SJSA1 (cell line): ENCODE data around the gene GZMA. TPM values are rescaled to one million over a fixed set of nuclear protein-coding genes. Genes with fewer than 3 reads are reported as not detected.

ENCODE experiments used
- DNase-seq, 2 experiments: peaks; one replicate each; pipeline ENCODE4 v3.0.0-alpha.2; 2015 to 2020; ENCODE audit warnings: low spot score in 2 of 2, low read depth in 1 of 2
- H3K27ac ChIP-seq: fragments of 250-450 bp; sonication (Bioruptor Pico); 2 replicates; pipeline ENCODE4 v1.5.1; 2020; ENCODE audit warnings: mild to moderate bottlenecking, moderate library complexity
- H3K27me3 ChIP-seq: fragments of 250-450 bp; sonication (Bioruptor Pico); replicated peaks from 2 replicates; pipeline ENCODE4 v1.5.1; 2020; ENCODE audit warnings: mild to moderate bottlenecking, moderate library complexity
- H3K36me3 ChIP-seq: fragments of 250-450 bp; sonication (Bioruptor Pico); 2 replicates; pipeline ENCODE4 v1.5.1; 2020; ENCODE audit warnings: mild to moderate bottlenecking
- H3K4me1 ChIP-seq: fragments of 250-450 bp; sonication (Bioruptor Pico); replicated peaks from 2 replicates; pipeline ENCODE4 v1.6.1; 2021; ENCODE audit warnings: mild to moderate bottlenecking
- H3K4me3 ChIP-seq: fragments of 250-450 bp; sonication (Bioruptor Pico); 2 replicates; pipeline ENCODE4 v1.5.1; 2020; ENCODE audit warnings: mild to moderate bottlenecking
- H3K9me3 ChIP-seq: fragments of 250-450 bp; sonication (Bioruptor Pico); replicated peaks from 2 replicates; pipeline ENCODE4 v1.5.1; 2020; ENCODE audit warnings: mild to moderate bottlenecking
- total RNA-seq: library from RNA; depleted of rRNA; stranded (reverse); fragments of >200 nt; shearing (Covaris generic); gene quantifications from 2 replicates; pipeline ENCODE4 v1.2.3, GENCODE V29; 2014; rRNA removed

GZMA gene
- total RNA-seq, 1 experiment from 2014 or later = not detected

DNA sequence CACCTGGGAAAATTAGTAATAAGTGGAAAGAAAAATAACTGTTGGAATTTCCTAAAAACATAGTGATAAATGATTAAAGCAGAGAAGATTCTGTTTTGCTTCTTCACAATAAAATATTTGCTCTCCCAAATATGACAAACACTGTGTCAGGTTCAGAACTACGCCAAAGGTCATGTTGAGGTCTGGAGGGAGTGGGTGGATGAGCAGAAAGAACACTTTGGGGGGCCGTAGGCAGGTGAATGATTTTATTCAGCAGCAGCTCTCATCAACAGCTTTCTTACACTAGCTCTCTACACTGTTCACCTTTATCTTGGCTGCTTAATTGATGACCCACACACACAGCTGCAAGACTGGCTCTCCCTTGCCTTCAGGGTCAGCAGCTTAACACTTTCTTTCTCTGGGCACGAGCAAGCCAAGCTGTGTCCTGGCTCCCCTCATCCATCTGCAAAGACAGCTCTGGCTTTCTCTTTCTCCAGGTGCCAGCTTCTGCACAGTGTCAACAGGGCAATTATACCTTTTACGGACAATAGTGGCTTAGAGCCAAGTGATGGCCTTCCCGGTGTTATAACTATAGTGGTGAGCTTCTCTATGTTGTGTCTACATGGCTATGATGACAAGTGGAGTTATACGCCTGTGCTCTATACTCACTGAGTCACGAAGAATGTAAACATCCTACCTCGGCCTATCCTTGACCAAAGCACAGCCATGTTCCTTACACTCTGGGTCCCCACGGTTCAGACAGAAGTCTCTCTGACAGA, 38.6 kb downstream of the GZMA start:
- Histone ChIP-seq H3K4me3 (no peak overlapping the region), H3K27ac (no peak overlapping the region), H3K4me1 (no peaks in the 10 kb centered on the region), H3K36me3 (no peaks in the 10 kb centered on the region), H3K9me3 (no peaks in the 10 kb centered on the region), H3K27me3 (no peaks in the 10 kb centered on the region)
- DNase-seq = no peak

DNA sequence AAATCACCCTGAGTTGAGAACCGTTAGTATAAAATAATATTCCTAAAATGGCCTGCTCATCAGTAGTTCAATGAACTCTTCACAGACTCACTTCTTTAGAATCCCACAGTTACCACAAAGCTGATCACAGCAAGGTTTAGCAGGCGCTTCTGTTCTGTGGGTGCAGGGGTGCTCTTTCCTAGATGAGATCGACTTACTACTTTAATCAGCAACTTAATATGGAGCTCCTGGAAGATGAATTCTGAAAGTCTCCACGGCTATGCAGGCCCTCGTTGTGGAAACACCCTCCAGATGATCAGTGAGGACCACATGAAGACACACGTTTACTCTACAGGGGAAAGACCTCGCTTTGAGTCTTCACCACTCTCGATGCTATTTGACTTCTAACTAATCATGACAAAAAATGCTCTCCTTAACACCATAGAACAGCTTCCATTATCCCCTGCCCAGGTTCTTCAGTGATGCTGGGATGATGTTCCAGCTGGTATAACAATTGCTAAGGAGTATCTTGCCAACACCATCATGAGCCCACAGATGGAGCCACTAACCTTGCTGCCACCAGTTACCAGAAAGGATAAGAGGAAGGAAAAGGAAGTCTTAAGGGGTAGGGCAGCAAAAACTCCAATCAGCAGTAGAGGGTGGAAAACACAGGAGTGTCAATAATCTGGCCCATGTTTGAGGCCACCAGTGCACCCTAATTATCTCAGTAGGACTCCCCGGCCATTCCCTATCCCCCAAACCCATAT, 39.7 kb downstream of the GZMA start:
- H3K27me3 ChIP-seq = no peaks in the 10 kb centered on the region
- H3K4me1 ChIP-seq = no peaks in the 10 kb centered on the region
- H3K9me3 ChIP-seq = no peaks in the 10 kb centered on the region
- H3K4me3 ChIP-seq = no peak overlapping the region
- no peak for DNase-seq
- H3K36me3 ChIP-seq = no peaks in the 10 kb centered on the region
- no peak overlapping the region for H3K27ac ChIP-seq

DNA sequence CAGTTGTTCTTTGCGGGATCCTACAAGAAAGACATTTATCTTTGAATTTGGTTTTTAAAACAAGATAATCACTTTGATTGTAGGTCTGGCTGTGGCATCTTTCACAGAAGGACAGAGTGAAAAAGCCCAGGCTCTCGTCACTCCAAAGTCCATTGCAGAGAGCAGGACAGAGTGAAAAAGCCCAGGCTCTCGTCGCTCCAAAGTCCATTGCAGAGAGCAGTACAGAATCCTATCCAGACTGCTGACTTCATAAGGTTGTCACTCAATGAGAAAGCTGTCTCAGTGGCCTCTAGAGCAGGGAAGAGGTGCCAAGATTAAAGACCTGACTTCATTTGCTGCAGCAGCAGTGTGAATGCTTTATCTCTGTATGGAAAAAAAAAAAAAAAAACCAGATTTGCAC, 41.2 kb downstream of the GZMA start:
- Histone ChIP-seq H3K4me3 (no peak overlapping the region), H3K9me3 (no peaks in the 10 kb centered on the region), H3K4me1 (no peaks in the 10 kb centered on the region), H3K27me3 (no peaks in the 10 kb centered on the region), H3K36me3 (no peaks in the 10 kb centered on the region), H3K27ac (no peak overlapping the region)
- no peak for DNase-seq

DNA sequence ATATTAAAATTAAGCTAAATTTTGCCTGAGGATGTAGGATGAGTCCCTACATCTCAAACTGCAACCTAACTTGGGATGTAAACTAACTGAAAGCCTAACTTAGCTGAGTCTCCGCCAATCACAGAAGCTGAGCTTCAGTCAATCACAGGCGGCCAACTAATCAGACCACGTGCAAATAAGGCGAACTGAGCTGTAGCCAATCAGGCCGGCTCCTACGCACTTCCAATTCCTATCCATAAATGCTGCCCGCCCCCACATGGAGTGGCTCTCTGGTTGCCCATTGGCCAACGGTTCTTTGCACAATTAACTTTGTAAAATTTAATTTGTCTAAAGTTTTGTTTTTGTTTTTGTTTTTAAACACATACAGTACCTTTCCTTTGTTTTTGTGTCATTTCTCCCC, 43.6 kb downstream of the GZMA start:
- no peak overlapping the region for H3K4me3 ChIP-seq
- no peaks in the 10 kb centered on the region for H3K9me3 ChIP-seq
- no peaks in the 10 kb centered on the region for H3K27me3 ChIP-seq
- H3K27ac ChIP-seq = no peak overlapping the region
- no peaks in the 10 kb centered on the region for H3K36me3 ChIP-seq
- no peak for DNase-seq
- no peaks in the 10 kb centered on the region for H3K4me1 ChIP-seq

DNA sequence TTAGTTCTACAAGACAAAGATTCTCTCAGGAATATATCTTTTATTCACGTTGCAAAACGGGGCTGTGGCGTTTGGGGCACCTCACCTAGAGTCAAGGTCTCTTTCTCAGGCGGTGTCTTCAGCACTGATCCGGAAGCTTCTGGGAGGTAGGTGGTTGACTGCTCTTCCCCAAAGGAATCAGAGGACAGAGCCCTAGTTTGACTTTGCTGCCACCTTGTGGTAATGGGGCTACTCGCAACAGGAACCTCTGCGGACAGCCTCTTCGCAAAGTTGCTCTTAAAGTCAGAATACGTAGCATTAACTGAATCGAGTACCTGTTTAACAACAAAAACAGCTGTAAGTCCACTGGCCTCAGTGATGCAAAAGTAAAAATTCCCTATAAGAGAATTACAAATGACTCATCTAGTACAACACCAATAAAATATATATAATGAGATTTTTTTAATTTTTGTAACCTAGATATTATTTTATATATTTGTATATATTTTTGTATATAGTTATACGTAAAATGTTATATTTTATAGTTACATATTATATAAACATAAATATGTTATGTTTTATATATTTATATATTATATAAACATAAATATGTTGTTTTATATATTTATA, 44.2 kb downstream of the GZMA start:
- no peaks in the 10 kb centered on the region for H3K9me3 ChIP-seq
- H3K27ac ChIP-seq = no peak overlapping the region
- no peaks in the 10 kb centered on the region for H3K27me3 ChIP-seq
- no peak overlapping the region for H3K4me3 ChIP-seq
- peaks cover under 1% of the 10 kb centered on the region for H3K4me1 ChIP-seq
- peak; percentile 74 to 82 for DNase-seq
- no peaks in the 10 kb centered on the region for H3K36me3 ChIP-seq

DNA sequence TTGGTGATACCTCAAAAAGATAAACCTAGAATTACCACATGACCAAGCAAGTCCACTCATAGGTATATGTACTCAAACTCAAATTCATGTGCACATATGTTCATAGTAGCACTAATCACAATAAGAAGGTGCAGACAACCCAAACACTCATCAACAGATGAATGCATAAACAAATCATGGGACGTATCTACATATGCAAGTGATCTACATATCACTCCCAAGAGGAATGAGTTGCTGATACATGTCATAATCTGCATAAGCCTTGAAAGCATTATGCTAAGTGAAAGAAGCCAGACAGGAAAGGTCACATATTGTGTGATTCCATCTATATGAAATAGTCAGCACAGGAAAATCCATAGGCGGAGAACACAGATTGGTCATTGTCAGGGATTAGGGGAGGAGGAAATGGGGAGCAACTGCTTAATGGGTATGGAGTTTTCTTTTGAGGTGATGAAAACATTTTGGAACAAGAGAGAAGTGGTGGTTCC, 46.9 kb downstream of the GZMA start:
- H3K4me1 ChIP-seq = peaks cover 13% of the 10 kb centered on the region
- DNase-seq = no peak
- H3K27me3 ChIP-seq = no peaks in the 10 kb centered on the region
- H3K9me3 ChIP-seq = no peaks in the 10 kb centered on the region
- H3K36me3 ChIP-seq = no peaks in the 10 kb centered on the region
- no peak overlapping the region for H3K4me3 ChIP-seq
- no peak overlapping the region for H3K27ac ChIP-seq

DNA sequence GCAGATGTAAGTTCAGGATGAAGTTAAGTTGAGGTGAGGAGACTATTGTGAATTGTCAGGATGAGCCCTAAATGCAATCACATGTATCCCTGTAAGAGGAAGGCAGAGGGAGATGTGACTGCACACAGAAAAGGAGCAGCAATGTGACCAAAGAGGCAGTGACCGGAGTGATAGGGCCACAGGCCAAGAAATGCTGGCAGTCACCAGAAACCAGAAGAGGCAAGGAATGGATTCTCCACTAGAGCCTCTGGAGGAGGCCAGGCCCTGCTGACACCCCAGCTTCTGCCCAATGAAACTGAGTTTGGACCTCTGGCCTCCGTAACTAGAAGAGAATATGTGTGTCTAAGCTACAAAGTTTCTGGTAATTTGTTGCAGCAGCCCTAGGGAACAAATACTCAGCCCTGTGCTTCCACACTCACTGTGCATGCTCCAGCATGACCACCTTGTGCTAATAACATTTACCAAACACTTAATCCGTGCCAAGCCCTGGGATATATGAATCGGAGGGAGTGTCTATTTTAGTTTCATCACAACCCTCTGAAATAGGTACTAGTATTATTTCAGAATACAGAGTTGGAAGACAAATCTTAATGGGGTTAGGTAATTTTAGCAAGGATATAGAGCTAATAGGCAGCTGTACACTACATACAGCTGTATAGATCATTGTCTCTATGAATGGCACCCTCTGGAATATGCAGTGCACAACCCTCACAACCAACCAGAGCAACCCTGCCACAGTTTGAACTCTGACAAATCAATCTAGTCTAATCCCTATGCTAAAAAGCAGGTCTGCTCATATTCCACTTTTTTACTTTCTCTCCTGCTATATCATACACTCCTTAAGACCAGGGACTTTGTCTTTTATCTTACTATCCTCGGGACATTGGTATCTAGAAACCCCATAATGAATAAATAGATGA, 49.7 kb downstream of the GZMA start:
- Histone ChIP-seq H3K4me1 (peaks cover 26% of the 10 kb centered on the region), H3K4me3 (no peak overlapping the region), H3K27me3 (no peaks in the 10 kb centered on the region), H3K27ac (no peak overlapping the region), H3K9me3 (no peaks in the 10 kb centered on the region), H3K36me3 (no peaks in the 10 kb centered on the region)
- no peak for DNase-seq

DNA sequence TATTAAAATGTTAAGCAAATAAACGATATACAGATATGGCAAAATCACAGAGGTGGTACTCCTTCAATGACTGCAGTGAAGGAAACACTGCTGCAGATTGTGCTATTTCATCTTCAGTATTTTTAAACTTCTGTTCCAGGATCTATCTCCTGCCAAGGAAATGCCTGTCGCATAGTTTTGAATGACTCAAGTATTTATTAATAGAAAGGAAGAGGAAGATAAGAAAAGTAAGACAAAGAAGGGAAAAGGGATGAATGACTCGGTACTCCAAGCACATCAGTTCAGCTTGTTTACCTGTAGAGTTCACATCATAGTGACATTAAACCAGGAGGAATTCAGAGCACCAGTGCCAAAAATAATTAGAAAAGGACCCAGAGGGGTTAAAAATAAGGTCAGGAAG, 52.4 kb downstream of the GZMA start:
- Histone ChIP-seq H3K27me3 (no peaks in the 10 kb centered on the region), H3K4me3 (no peak overlapping the region), H3K27ac (no peak overlapping the region), H3K9me3 (no peaks in the 10 kb centered on the region), H3K36me3 (no peaks in the 10 kb centered on the region), H3K4me1 (peaks cover 29% of the 10 kb centered on the region)
- DNase-seq = peak in 1 of 2 experiments; percentile 59

Other genes with a start within 250 kb of the GZMA start
- gene ESM1, start 117.1 kb upstream of the GZMA start, total RNA-seq = 0.13 and 1.8 TPM in 2 replicates
- gene GZMK, start 78.4 kb upstream of the GZMA start, total RNA-seq = 0.05 TPM in 1 of 2 replicates, not detected in the other
- gene GPX8, start 57.5 kb downstream of the GZMA start, total RNA-seq = 111 and 136 TPM in 2 replicates
- gene CDC20B, start 70.5 kb downstream of the GZMA start, total RNA-seq = not detected in 2 replicates
- gene MCIDAS, start 124.7 kb downstream of the GZMA start, total RNA-seq = 0.08 and 3.0 TPM in 2 replicates
- gene CCNO, start 131.0 kb downstream of the GZMA start, total RNA-seq = 0.34 TPM in 1 of 2 replicates, not detected in the other
- 28.4 and 38.7 TPM in 2 replicates for gene DHX29, start 205.0 kb downstream of the GZMA start, total RNA-seq
- 93.3 and 113 TPM in 2 replicates for gene MTREX, start 205.3 kb downstream of the GZMA start, total RNA-seq